T-helper 22 cell (primary cell): ENCODE measurements around the gene ANGEL2.
"Not testable (repeated sequence)": the region's sequence is repeated elsewhere in the genome, so short reads cannot be mapped to it uniquely, and the experiment has no call there.

ENCODE experiments used
- DNase-seq: peaks from one replicate; pipeline ENCODE4 v3.0.0-alpha.2; 2020; ENCODE audit warnings: low read depth

Gene ANGEL2, protein sequence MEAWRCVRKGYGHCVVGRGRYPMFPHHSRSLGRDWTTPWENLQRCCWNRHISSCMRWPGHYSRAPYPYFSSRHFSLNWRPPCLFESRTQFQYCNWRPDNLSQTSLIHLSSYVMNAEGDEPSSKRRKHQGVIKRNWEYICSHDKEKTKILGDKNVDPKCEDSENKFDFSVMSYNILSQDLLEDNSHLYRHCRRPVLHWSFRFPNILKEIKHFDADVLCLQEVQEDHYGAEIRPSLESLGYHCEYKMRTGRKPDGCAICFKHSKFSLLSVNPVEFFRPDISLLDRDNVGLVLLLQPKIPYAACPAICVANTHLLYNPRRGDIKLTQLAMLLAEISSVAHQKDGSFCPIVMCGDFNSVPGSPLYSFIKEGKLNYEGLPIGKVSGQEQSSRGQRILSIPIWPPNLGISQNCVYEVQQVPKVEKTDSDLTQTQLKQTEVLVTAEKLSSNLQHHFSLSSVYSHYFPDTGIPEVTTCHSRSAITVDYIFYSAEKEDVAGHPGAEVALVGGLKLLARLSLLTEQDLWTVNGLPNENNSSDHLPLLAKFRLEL

DNA sequence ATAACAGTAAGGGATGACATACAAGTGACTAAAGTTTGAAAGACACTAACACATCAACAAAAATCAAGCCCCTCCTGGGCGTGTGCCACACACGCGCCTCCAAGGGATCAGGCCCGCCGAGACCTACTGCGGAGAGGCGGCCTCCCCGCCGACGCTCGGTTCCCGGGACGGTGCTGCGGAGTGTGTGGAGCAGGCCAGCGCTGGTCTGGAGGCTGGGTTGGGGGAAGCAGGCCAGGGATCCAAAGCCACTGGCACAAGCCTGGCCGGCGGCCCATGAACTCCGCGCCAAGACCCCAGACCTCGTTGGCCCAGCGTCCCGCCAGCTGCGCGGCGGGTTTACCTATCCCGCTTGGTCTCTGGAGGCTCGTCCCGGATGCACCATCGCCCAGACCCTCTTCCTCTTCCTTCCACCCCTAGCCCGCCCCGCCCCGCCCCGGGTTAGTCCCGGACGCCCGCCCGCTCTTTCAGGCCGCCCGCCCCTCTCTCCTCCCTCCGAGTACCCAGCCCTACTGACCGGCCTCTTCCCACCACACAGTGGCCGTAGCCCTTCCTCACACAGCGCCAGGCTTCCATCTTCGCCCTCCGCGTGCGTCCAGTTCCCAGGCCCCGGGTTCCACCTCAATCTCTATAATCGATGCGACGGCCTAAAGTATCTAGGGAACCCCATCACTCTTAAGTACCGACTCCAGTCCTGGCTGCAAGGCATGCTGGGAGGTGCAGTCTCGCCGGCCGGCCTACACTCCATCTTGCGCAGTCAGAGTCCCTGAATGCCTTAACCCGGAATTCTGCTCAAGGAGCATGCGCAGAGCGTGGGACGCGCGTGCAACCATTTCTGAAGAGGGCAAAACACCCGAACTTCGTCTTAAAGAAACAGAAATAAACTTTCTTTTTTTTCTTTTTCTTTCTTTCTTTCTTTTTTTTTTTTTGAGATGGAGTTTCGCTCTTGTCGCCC, at the start of gene ANGEL2:
Gene ANGEL2, minus strand, starts transcription at position 769 of the 952 bp plus-strand sequence. Its CDS starts 196 bp downstream, at position 573.
- peak; percentile 94 for DNase-seq

DNA sequence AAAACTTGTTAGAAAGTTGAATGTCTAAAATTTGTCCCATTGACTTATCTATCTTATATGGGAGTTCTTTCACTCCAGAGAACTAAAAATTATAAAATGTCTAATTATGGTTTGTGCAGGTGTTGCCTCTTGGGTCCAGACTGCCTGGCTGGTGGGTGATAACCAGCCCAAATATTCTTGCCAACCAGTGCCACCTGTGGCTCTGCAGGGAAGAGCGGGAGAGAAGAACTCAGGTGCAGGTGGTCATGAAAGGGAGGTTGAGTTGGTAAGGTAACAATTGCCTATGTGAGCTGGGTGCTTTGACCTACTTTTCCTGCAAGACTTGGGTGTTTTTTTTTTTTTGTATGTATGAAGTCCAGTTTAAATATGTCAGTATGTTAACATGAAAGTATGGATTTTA, 45.6 kb upstream of the ANGEL2 start:
- no peak for DNase-seq

DNA sequence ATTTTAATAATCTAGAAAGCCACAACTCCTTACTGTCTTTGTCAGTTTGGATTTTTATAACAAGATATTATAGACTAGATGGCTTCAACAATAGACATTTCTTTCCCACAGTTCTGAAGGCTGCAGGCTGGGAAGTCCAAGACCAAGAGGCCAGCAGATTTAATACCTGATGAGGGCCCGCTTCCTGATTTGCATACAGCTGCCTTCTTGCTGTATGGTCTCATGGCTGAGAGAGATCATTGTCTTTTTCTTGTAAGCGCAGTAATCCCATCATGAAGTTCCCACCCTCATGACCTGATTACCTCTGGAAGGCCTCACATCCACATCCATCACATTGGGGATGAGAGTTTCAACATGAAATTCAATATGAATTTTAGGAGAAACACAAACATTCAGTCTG, 45.2 kb upstream of the ANGEL2 start:
- no peak for DNase-seq

DNA sequence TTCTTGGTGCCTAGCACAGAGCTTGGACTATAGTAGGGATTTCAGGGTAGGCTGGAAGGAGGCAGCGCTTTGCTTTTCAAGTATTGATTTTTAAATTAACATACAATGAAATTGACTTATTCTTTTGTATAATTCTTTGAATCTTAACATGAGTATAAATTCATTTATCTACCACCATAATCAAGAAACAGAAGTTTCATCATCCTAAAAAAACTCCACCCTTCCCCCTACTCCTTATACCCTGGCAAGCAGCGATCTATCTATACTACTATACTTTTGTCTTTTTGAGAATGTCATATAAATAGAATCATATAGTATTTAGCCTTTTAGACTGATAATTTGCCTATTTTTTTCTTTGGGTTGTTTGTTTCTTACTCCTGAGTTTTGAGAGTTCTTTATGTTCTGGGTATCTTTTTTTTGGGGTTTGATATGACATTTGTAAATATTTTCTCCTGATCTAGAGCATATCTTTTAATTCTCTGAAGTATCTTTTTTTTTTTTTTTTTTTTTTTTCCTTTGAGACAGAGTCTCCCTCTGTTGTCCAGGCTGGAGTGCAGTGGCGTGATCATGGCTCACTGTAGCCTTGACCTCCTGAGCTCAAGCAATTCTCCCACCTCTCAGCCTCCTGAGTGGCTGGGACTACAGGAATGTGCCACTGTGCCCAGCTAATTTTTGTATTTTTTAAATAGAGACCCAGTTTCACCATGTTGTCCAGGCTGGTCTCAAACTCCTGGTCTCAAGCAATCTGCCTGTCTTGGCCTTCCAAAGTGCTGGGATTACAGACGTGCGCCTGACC, 41.8 kb upstream of the ANGEL2 start:
- DNase-seq, result no peak

DNA sequence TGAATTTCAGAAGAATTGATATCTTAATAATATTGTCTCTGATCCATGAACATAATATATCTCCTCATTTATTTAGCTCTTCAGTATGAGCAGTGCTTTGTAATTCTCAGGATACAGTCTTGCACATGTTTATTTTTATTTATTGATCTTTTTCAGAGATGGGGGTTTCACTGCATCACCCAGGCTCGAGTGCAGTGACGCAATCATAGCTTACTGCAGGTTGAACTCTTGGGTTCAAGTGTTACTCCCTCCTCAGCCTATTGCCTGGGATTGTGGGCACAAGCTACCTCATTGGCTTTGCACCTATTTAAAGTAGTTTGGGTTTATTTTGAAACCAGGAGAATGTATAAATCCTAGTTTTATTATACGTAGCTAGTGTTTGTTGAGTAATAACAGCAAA, 40.1 kb upstream of the ANGEL2 start:
- no peak for DNase-seq

DNA sequence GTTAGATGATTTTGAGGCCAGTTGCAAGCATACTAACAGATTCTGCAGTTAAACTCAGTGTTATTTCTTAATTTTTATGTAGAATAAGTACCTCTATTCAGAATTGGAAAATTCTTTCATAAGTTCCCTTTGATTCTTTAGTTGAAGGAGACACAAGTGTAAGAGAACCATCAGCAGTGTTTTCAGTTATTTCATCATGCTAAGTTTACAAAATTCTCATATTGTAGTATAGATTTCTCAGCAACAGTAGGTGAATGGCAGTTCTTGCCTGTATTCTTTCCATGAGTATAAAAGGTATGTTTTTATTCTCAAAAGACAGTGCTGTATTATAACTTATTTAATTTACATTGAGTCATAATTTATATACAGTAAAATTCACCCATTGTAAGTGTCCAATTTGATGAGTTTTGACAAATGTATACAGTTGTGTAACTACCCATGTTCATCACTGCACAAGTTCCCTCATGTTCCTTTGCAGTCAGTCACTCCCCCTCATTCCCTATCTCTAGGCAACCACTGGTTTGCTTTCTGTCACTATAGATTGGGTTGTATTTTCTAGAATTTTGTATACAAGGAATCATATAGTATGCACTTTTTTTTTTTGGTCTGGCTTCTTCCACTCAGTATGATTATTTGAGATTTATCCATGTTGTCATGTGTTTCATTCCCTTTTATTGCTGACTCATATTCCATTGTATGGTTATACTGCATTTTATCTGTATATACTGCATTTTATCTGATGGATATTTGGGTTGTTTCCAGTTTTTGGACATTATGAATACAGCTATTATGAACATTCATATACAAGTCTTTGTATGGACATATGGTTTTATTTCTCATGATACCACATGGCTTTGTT, 39.3 kb upstream of the ANGEL2 start:
- DNase-seq, result no peak

DNA sequence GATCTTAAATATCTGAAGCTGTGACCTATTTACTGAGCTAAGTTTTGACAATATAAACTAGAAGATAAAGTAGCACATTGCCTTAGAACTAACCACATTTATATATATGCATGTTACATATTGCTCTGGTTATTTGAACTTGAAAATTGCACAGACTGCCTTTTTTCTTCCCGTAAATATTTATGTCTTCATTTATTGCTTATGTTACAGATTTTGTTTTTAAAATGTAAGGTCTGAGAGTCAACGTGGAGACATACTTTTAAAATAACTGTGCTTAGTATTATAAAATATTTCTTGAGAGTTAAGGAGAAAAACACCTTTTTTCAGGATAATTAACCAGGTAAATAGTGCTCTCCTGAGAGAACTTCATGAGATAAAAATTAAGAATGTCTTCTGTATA, 38.5 kb upstream of the ANGEL2 start:
- DNase-seq, result no peak

DNA sequence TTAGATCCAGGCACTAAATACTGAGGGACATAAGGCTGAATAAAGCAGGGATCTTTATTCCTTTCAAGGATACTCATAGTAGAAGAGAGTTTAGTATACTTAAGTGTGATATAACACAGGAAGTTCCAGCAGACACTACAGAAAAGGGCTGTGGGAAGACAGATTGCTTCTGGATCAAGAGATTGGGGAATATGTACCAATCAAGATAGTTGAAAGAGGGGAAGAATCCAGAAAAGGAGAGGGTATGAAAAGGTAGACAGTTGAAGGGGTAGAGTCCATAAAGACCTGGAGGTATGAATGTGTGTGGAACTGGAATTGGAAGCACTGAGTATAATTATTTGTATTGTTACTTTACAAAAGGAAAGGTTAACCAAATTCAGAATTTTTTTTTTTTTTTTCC, 37.8 kb upstream of the ANGEL2 start:
- no peak for DNase-seq

DNA sequence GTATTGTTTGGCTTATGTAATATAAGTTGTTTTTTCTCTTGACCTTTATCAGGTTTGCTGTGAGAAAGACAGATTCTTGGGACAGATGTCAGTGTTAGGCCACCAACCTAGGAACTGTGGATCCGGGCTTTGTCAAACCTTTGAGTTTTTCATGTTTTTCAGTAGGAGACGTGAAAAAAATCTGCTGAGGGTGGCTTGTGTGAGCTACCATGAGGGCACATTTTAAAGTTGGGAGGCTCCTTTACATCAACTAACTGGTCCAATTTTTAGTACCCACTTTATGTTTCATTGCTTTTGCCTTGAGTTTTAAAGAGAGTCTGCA, 36.2 kb upstream of the ANGEL2 start:
- no peak for DNase-seq

DNA sequence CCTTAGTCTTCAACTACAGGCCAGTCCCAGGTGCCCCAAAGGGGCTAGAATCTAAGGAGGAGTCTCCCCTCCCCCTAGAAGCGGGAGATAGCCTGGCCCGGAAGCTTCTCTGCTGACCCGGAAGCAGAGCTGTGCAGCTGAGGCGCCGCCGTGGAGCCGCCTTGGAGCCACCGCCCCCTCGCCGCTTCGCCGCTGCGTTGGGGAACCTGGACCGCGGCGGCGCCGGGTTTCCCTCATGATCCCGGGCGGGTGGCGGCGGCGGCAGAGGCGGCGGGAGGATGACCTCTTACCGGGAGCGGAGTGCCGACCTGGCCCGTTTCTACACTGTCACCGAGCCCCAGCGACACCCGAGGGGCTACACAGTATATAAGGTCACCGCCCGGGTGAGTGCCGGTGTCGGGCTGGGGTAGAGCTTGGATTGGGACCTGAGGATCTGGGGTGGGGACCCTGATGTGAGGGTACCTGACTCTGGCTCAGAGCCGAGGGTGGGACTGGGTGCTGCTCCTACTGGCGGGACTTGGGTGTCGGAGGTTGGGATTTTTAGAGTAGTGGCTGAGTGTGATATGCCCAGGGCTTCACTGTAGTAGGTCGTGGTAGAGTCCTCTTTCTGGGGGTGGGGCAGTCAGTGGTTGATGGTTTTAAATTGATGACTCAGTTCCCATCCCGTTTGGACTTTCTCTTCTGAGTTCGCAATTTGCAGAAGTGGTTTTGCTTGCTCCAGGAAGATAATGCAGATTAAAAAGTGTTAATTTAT, 35.6 kb upstream of the ANGEL2 start, which contains the start of gene RPS6KC1:
Gene RPS6KC1, plus strand, starts transcription at position 115 of the 754 bp plus-strand sequence. Its CDS starts 164 bp downstream, at position 279.
- peak; percentile 66 for DNase-seq

DNA sequence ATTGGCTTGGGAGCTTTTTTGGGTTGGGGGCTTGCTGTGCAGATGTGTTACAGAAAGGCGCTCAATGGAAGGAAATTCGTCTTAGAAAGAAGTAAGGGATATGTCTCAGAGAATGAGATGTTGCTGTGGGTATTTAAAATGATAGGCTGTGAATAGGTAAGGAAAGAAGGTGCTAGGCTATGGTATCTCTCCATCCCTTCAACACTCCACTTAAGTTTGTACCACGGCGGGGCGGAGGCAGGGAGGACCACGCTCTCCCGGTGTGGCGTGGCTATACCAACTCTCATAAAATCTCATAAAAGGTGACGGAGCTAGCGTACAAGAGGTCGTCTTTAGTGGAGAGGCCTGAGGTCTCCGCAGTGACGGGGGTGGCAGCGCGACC, 35.1 kb upstream of the ANGEL2 start:
- no peak for DNase-seq

DNA sequence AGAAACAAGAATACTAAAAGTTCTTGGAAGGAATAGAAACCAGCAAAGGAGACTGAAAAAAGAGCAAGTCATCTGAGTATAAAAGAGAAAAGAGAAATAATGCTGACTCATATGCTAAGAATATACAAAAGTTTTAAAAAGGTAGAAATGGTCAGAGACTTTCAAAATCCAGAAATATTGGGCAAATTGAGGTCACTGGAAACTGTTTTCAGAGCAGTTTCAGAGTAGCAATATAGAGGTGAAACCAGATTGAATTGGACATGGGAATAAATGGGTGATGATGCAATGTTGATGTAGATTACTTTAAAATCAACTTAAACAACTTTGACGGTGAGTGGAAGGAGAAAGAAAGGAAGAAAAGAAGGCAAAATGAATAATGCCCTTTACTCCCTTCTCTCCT, 33.6 kb upstream of the ANGEL2 start:
- DNase-seq, result no peak

DNA sequence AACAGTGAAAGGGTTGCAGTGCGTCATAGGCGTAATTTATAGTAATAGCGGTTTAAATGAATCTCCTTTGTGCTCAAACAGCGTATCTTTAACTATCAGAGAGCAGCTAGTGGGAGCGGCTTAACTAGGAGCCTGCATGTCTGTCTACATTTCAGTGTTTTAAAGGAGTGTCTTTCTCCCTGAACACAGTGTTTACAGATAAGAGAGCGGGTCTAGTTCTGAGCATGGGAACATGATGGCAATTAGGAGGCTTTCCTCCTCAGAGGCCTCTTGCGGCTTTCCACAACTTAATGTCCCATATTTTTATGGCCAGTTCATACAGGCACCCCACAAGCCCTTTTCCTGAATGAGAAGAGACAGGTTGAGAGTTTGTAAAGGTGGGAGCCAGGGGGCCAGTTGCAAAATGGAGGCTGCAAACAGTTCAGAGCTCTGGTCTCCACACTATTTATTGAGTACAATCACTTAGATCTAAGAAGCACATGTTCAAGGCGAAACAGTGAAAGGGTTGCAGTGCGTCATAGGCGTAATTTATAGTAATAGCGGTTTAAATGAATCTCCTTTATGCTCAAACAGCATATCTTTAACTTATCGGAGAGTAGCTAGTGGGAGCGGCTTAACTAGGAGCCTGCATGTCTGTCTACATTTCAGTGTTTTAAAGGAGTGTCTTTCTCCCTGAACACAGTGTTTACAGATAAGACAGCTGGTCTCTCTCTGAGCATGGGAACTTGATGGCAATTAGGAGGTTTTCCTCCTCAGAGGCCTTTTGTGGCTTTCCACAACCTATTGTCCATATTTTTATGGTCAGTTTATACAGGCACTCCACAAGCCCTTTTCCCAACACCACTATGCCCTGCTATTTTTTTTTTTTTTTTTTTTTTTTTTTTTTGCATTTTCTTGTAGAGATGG, 29.9 kb upstream of the ANGEL2 start:
- DNase-seq, result not testable (repeated sequence)

DNA sequence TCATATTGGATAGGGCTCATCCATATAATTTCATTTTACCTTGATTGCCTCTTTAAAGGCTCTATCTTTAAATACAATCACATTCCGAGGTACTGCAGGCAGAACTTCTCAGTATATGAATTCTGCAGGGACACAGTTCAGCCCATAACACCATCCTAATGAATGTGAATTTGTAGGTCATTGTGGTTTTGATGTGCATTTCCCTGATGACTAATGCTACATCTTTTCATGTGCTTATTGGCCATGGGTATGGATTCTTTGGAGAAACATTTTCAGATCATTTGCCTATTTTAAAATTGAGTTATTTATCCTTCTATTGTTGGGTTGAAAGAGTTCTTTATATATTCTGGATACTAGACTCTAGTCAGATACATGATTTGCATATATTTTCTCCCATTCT, 25.8 kb upstream of the ANGEL2 start:
- DNase-seq, result no peak

DNA sequence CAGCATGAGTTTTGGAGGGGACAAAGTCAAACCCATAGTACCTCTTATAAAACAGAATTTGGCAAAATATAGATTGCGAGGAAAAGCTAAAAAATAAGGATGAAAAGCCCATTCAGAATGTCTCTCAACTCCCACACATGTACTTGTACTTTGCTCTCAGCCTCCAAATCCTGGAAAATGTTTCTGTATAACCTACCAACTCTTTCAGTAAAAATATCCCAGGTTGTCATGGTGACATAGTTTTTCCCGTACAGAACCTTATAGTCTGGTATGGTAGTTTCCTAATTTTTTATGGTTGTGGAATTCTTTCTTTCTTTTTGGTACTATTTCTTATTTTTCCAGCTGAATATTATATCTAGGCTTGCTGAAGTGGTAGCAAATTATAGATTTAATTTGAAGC, 19.9 kb upstream of the ANGEL2 start:
- no peak for DNase-seq

DNA sequence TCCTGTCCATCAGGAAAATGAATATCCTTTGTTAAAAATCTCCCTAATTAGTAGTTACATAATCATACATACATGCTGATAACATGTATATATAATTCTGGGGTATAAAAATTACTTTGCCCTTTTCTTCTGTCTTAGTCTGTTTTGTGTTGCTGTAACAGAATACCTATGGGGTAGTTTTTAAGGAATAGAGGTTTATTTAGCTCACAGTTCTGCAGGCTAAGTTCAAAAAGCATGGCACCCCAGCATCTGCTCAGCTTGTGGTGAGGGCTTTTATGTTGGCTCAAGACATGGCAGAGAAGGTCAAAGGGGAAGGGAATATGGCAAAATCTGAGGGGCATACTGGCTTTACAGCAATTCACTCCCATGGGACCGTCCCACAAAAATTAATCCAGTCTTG, 19.0 kb upstream of the ANGEL2 start:
- no peak for DNase-seq

DNA sequence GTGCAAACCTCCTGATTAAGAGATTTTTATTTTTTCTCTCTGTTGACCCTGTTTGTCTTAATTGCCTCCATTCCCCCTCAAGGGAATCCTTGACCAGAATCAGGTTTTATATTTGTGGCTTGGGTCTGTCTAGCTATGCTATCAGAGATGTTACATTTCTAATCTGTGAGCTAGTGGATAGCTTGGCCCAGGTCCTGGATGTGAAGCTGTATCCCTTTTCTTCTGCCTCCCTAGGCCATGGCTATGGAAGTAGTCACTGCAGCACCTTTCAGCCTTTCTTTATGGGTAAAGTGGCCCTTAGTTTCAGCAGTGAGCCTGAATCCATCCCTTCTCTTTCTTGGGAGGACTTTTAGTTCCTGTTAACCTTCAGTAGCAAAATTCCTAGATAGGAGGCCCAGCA, 17.0 kb upstream of the ANGEL2 start:
- DNase-seq, result no peak

DNA sequence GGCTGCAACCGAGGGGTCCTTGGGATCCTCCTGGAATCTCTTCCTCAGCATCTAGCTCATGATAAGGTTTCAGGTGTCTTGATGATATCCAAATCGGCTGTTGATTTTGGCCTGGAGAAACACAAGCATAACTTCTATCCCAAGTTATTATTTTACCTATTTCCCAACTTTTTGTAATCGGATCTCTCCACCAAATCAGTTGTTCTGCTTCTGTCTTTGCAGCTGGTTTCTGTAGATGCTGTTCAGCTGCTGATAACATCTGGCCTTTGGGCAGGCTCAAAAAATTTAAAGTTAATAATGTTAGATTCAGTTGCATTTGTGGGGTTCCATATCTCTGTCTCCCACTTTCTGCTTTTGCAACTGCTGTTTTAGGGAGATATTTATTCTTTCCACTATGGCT, 11.4 kb upstream of the ANGEL2 start:
- not testable (repeated sequence) for DNase-seq

DNA sequence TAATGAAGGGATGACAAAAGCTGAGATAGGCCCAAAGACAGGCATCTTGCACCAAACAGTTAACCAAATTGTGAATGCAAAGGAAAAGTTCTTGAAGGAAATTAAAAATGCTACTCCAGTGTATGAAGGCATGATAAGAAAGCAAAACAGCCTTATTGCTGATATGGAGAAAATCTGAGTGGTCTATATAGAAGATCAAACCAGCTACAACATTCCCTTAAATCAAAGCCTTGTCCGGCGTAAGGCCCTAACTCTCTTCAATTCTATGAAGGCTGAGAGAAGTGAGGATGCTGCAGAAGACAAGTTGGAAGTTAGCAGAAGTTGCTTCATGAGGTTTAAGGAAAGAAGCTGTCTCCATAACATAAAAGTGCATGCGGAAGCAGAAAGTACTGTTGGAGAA, 4.3 kb upstream of the ANGEL2 start:
- no peak for DNase-seq
